HG03060 (cell line): ENCODE data around the gene PLP2.

Experiments used
- ATAC-seq: cut with Tn5 transposase; IDR thresholded peaks from one replicate; pipeline ENCODE4 v1.9.1; 2021; ENCODE audit warnings: low read depth, moderate number of reproducible peaks; ENCODE audit not compliant: unreplicated experiment

Gene PLP2

DNA sequence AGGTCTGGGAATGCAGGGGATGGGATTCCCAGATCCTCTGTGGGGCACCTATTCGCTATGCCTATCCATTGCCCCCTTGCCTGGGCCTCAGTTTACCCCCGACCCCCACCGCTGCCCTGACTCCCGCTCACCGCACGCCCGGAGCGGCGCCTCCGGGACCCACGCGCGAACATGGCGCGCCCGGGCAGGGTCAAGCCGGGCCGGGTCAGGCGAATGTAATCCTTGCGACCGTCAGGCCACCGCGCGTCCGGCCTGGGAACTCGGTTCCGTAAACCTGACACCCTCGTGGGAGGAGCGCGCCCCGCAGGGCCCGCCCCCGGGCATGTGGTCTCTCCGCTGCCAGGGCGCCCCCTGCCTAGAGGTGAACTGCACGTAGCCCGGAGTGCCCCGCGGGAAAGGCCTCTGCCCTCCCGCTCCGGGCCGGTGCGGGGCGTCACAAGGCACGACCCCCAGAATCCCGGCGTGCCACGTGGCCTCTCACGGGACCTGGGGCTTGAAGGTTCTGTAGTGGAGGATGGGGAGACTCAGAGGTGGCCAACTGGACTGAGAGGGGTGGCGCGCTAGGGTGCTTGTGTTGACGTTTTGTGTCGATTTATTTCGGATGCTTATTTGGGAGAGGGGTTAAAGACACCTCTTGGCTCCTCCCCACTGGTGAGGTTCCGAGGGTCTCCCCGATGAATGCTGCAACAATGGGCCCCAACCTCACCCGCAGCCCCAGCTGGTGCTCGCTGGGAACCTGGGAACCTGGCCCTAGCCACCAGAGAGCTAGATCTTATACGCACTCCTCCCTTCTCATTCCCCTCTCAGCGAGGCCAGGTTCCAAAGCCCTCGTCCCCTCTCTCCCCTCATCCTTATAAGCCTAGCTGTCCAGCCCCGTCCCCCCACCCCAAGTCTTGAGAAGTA lies 14.7 kb downstream of the PLP2 start, which contains the start of gene PRICKLE3:
Gene PRICKLE3 (minus strand): TSS at position 249 of the 903 bp plus-strand sequence. CDS start 76 bp downstream, at position 173.
- no peak for ATAC-seq

DNA sequence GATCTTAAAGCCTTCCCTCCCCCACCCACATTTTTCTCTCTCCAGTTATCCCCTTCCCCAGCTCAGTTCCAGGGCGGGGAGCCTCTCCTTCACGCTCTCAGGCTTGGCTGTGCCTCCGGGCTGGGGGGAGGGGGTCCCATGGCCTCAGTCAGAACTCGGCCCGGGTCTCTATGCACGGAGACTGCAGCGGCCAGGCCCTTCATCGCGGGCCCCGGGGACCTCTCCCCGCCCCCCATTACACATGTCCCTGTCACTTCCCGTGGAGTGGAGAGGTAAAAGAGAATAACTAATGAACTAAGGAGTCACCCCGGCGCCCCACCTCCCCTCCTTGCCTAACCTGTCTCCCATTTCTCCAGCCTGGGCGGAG lies 15.3 kb downstream of the PLP2 start:
- no peak for ATAC-seq

DNA sequence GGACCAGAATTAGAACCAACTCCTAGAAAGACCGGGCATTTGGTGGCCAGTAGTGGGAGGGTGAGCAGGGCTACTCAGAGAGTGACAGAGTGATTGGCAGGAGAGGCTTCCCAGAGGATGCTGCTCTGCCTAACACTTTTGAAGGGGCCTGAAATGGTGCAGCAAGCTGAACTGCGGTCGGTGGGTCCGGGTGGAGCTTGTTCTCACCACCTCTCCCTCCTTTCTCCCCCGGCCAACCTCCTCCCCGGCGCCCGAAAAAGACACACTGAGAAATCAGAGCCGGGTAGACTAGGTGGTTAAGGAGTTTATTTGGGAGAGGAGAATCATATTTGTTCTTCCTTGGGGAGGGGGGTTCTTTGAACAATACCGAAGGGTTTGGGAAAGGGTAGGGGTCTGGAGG lies 15.8 kb downstream of the PLP2 start:
- ATAC-seq = no peak

DNA sequence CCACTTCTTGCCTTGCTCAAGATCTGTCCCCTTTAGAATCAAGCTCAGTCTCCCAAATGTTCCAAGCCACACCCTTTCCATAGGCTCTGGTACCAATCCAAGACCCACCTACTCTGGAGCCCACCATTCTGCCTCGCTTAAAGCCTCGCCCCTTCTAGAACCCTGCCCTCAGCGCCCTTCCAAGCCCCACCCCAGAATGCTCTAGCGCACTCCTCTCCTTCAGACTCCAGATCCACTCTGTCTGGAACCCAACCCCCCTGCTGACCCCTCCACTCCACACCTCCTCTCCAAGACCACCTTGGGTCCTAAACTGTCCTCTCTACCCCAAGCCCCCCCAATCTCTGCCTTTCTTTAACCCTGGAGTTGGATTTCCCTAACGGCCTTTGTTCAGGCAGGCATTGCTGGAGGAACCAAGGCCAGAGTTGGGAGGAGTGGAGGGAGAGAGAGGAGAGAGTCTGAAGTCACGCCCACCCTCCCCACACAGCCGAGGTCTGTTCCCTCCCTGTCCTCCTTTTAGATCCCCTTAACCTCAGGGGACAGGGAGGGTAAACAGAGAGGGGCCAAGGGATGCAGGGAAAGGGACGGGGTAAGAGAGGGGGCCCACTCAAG lies 16.9 kb downstream of the PLP2 start:
- no peak for ATAC-seq

DNA sequence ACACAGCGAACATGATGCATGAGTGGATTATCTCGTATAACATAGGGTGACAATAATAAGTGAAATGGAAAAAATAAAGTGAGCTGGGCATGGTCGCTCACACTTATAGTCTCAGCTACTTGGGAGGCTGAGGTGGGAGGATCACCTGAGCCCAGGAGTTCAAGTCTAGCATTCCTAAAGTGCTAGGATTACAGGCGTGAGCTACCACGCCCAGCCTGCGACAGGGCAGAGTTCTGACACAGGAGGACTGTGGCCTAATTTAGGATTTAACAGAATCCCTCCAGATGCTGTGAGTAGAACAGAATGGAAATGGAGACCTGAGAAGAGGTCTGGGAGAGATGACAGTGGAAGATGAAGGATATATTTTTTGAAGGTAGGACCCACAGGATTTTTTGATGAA lies 17.9 kb downstream of the PLP2 start:
- no peak for ATAC-seq

DNA sequence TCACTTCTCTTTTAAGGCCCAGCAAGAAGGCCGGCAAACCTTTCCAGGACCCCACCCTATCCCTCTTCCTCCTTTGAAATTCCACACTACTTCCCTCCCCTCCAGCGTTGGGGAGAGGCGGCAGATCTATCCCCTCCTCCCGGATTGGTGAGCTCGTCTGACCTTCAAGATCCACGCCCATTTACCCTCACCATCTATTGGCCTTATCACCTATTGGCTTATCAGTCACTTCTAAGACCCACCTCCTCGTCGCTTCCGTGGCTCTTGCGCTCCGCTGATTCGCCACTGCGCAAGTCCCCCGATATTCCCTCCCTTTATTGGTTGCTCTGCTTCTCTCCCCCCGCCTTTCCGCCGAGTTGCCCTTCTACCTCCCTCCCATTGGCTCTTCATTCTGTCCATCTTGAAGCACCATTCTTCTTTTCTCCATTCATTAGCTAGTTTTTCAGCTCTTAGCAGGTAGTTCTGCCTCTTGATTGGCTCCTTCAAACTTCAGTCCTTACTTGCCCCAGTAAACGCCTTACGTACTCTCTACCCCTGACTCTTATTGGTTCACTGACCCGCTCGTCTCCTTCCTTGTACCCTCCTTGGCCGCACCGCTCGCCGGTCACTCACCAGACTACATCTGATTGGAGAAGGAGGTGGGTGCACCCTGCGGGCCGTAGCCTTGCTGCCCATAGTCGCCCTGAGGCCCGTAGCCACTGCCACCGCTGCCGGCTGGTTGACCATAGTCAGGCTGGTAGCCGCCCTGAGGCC lies 19.3 kb downstream of the PLP2 start:
- ATAC-seq = peak; percentile 89

DNA sequence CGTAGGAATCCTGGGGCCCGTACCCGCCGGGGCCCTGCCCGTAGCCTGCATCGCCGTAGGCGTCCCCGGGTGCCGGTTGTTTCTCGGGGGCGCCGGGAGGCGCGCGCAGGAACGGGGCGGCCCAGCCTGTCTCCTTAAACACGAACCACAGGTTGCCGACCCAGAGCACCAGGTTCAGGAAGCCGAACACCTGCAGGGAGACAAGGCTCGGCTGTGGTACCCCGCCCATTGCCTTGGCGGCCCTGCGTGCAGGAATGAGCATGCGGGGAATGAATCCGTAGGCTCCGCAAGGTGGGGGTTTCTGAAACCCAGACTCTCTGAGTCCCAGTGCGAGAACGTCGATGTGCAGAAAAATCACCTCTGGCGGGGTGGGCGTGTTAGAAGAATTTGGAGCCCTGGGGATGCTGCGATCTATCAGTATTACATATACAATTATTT lies 19.9 kb downstream of the PLP2 start:
- ATAC-seq = no peak

DNA sequence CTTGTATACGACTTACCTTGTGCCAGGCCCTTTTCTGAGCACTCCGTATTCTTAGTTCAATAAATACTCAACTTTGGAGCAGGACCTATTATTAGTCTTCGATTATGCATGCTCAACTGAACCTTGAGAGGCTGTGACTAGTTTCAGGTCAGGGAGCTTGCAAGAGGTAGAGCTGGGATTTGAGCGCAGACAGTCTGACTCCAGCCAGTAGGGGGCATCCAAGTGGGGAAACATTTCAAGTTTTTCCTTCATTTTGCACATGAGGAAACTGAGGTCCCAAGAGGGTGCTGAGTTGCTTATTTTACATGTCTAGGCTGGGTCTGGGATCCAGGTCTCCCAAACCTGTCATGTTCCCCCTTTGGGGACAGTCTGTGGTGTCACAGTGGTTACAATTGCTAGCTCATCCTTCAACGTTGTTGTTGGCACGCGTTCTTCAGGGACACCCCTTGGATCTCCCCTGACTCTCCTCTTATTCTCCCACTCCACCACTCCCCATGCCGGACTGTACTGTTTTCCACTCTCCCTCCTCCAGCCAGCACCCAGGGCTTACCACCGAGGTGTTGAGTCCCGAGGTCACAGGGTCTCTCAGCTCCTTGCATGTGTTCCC lies 21.1 kb downstream of the PLP2 start:
- ATAC-seq = no peak

DNA sequence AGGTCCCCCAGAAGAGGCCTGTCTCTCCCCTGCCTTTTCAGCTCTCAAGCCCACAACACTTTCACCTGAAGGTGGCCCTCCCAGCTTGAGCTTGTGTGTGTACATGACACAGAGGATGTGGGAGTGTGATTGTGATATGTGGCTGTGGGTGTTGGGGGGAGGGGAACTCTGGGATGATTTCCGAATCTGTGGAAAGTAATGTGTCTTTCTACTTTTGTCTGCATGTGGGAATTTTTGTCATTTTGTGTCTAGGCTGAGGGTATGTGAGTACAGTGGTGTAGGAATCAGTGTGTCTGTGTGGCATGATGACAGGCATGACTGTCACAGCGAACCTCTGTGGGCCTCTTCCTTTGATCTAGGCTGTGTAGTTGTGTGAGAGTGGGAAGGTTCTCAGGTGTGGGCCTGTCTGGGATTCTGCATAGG lies 21.9 kb downstream of the PLP2 start:
- ATAC-seq = no peak

DNA sequence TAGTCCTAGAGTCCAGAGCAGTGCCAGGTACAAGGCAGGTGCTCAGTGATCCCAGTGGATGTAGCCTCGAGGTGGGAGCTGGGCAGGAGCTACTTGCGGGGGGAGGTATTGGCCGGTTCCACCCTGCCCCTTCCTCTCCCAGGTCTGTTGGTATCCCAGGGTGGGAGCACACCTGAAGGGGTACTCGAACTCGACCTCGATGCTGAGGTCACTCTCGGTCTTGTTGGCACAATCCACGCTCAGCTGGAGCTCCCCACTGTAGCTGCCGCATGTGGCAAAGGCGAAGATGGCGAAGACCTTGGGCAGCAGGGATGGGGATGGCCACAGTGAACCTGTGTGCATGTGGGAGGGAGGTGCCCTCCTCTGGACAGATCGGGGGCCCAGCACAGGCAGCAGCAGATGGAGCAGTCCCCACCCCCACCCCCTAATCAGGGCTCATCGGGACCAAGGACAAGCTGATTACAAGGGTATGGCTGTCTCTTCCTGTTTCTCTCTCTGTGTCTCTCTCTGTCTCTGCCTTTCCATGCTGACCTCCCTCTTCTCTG lies 25.9 kb downstream of the PLP2 start:
- no peak for ATAC-seq

DNA sequence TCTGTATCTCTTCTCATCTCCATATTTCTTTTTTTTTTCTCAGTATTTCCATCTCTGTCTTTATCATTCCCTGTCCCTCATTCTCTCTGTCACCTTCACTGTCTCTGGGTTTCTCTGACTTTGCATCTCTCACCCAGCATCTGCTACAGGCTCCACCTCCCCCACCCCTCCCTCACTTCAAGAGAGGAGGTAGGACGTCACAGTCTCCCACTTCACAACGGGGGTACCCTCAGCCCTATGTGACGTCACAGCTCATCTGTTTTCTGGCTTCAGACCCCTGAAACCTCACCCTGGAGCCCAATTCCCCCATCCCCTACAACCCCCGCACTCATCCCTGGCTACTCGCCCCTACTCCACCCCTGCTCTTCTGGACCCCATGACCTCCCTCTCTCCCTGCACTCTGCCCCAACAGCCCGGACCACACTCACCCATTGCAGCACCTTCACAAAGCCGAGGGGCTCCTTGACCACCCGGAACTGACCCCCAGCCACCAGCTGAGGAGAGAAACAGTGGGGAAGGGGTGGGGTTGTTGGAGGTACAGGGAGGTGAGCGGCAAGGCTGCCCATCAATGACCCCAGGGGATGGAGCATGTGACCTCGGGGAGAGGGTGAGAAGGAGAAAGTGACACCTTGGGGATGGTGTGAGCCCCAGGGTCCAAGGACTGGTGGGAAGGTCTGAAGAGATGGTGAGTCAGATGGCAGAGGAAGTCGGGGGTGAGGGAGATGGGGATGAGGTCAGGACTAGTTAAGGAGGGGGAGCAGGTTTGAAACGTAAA lies 27.0 kb downstream of the PLP2 start:
- no peak for ATAC-seq

DNA sequence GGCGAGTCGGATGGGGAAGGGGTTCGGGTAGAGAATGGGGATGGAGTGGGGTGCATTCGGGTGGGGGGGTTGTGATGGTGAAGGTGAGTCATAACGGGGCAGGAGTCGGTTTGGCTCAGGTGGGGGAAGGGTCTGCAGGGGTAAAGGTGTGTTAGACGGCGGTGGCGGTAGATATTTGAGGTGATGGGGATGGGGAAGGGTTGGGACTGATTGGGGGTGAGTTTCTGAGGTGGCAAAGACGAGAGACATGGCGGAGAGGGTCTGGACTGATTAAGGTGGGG lies 27.6 kb downstream of the PLP2 start:
- ATAC-seq = no peak

DNA sequence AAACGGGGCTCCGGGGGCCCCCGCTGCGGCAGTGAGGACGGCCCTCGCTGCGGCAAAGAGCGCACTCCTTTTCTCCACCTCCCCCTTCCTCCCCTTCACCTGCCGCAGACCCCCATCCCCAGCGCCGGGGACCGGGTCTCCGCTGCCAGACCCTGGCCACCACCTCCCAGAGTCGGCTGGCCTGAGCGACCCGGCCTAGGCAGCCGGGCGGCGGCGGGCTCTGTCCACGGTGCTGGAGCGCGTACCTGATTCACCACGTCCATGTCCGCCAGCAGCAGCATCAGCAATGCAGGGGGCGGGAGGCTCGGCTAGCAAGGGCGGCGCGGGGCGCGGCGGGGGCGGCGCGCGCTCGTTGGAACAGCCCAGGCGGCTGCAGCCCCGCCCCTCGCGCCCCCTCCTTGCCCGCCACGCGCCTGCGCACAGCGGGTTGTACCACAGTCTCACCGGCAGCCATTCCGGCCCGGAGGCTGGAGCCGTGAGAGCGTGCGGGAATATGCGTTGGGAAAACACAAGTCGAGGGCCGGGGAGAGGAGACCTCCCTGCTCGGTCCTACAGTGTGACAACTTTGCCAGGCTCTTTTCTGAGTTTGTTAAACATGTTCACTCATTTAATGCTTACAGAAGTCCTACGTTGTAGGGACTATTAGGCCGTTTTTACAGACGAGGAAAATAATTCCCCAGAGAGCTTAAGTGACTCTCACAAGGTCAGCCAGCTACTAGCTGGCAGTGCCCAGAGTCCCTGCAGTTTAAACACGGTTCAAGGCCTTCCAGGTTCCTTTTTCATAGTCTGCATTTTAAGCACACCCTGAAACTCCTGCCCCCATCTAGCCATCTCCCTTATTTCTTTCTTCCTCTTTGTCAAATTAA lies 28.4 kb downstream of the PLP2 start, which contains the start of gene SYP:
Gene SYP (minus strand): TSS at position 288 of the 866 bp plus-strand sequence. CDS start 7 bp downstream, at position 281.
- ATAC-seq = no peak

DNA sequence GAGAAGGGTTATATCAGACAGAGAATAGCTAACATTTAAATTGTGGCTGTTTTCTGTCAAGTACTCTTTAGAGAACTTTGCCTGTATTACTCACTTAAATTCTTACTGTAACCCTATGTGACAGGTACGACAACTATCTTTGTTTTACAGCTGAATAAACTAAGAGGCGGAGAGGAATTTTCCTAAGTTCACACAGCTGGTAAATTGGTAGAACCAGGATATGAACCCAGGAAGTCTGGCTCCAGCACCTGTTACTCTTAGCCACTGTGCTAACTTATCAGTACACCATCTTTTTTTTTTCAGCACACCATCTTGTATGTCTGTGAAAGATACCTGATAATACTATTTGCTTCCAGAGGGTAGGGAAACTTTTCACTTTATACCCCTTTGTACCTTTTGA lies 30.3 kb downstream of the PLP2 start:
- ATAC-seq = no peak

DNA sequence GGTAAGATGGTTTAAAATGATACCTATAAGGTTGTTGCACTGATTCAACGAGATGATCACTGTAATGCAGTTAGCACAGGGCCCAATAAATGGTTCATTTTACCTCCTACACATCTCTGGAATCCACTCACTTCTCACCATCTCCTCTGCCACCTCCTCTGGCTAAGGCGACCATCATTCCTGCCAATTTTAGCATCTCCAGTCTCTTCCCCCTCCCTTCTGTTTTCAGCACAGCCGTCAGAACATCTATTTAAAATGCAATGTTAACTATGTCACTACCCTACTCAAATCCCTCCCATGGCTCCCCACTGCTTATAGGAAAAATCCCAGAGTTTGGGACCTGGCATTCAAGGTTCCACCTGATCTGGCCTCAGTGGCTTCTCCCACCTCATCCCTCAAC lies 31.8 kb downstream of the PLP2 start:
- ATAC-seq = no peak

DNA sequence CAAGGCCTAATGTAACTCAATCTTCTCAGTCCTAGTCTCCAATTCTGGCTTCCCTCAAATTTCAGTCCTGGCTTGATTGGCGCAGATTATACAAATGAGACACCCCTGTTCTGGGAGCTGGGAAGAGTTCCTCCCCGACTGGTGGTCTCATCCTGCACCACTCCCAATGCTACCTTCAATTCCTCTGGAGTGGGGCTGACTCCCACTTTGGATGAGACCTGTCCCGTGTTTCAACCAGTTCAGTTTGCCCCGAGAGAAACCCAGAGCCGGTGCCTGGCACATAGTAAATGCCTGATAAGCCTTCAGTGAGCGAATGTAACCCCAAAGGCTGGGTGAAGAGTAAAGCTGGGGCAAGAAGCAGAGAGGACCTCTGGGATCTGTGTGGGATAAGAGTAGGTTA lies 32.3 kb downstream of the PLP2 start:
- ATAC-seq = no peak

DNA sequence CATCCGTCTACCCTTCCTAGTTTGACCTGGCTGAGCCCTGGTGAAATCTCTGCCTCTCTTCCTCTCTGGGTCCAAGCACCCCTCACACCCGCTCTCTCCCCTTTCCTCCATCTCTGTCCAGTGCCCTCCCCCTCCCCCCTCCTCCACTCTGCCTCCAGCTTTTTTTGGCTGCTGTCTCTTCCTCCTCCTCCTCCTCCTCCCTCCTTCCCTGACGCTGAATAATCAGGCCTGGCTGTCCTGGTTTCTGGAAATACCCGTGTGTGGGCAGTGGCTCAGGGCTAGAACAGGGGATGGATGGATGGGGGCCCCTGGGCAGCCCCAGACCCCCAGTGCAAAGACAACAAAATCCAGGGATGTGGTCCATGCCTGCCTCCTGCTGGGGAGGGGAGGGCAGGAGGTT lies 33.0 kb downstream of the PLP2 start:
- ATAC-seq = no peak

DNA sequence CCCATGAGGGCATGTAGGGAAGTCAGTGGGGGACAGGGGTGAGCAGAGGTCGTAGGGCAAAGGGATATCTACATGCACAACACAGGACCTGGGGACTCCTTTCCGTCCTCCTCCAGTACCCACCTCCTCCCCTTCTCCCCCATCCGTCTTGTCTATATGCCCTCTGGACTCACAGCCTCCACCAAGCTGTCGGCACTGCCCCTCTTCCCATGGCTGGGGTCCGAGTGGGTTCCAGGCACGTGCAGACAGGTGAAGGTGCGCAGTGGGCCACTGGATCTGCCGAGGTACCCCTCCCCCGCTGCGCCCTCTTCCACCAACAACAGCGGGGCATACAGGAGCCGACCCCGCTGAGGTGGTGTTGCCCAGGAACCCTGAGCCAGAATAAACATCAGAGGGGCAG lies 33.7 kb downstream of the PLP2 start:
- no peak for ATAC-seq

DNA sequence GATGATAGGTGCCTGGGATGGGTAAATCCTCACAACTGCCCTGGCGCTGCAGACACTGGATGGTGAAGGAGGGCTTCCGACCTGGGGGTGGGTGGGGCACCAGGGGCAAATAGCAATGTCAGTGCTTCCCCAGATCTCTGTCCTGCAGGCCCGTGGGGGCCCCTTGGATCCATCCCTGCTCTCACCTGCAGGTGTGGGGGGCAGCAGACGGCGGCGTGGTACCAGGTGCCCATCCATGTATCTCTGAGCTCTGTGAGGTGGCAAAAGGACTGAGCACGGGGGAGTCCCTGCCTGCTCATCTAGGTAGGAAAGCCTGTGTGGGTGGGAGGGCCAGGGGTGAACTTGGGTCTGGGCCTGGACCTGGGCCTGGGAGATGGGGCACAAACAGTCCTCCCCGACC lies 34.8 kb downstream of the PLP2 start:
- ATAC-seq = no peak
